NCI-H2171 (cell line): Measurements from ENCODE around the gene ERFE.
"Not testable (repeated sequence)": the region's sequence is repeated elsewhere in the genome, so short reads cannot be mapped to it uniquely, and the experiment has no call there.

Source experiments
- DNase-seq: peaks from one replicate; lab custom pipeline; 2025; lab: John Stamatoyannopoulos, UW

ERFE gene, protein sequence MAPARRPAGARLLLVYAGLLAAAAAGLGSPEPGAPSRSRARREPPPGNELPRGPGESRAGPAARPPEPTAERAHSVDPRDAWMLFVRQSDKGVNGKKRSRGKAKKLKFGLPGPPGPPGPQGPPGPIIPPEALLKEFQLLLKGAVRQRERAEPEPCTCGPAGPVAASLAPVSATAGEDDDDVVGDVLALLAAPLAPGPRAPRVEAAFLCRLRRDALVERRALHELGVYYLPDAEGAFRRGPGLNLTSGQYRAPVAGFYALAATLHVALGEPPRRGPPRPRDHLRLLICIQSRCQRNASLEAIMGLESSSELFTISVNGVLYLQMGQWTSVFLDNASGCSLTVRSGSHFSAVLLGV

DNA sequence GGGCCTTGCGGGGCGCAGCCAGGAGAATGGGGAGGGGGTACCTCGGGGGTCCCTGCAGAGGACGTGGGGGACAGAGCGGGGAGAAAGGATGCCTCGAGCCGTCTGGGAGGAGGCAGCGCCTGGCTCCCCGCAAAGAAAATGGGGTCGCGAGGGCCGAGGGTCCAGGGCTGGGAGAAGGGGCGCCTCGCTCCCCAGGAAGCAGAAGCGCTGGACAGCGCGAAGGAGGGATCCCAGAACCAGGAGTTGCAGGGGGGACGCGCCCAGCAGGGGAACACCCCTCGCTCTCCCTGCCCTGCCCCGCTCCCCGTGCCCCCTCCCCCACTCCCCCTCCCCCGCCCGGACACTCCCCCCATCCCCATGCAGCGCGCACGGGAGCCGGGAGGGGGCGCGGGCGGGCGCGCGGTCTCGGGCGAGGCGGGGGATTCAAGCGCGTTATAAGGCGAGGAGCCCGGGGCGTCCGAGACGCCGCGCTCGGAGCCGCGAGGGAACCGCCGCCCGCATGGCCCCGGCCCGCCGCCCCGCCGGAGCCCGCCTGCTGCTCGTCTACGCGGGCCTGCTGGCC lies at the start of gene ERFE:
ERFE (plus strand) TSS at position 462 of the 562 bp plus-strand sequence; CDS start at position 500, 38 bp downstream.
- DNase-seq: peak; percentile 26

DNA sequence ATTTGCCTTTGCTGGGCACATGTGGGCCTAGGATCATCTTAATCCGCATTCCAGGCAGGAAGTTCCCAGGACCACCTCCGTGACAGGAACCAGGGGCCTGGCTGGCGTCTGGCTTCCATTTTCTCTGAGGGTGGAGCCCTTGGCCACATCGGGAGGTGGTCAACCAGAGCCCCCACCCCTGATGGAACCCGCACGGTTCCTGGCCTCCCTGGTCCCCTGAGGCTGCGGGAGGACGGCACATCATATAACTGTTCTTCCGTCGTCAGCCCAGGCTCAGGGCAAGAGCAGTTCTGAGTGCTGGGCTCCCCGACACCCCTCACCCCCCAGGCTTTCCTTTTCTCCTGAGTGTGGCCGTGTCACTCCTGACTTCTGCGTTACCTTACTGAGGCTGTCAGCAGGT lies 45.2 kb upstream of the ERFE start:
- DNase-seq: no peak

DNA sequence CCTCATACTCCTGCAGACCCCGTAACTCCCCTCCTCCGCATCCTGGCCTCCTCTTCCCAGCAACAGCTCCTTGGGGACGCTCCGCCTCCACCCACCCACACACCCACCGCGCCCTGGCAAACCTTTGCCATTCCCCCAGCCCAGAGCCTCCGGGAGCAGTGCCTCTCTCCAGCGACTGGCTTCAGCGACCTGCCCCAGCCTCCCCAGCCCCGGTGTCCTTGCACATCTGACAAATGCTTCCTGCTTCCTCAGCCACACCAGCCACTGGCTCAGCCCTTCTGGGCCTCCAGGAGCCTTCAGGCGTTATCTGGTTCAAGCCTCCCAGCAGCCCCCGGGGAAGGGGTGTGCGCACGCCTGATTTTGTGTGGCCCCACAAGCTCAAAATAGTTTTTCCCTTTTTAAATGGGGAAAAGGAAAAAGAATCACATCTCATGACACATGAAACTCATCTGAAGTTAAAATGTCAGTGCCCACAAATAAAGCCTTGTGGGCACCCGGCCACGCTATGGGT lies 44.4 kb upstream of the ERFE start:
- DNase-seq: no peak

DNA sequence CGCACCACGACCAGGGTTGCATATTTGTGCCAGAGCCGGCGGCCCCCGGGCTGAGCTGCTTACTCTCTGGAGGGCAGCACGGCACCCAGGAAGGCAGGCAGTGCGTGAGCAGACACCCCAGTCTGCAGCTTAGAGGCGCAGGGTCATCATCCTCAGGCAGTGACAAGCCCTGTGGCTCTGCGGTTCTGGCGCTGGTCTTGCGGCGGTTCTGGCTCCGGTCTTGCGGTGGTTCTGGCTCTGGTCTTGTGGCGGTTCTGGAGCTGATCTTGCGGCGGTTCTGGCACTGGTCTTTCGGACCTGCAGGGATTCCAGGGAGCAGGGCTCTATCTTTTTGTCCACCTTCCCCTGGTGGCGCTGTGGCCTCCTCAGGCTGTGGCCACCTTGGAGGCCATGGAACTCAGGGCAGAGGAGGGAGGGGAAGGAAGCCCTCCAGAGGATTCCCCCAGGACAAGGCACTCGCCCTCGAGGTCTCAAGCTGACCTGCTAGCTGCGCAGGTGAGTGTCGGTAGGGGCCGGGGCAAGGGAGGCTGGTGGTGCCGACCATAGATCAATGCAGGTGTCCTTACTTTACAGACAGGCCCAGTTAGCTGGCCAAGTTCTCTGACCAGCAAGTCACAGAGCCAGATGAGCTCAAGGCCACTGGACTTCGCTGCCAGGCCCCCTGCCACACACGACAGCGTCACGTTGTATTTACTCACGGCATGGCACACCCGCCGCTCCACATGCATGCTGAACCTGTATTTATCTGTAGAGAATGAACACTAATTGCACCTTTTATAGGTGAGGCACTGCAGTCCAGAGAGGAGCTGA lies 43.7 kb upstream of the ERFE start:
- DNase-seq: no peak

DNA sequence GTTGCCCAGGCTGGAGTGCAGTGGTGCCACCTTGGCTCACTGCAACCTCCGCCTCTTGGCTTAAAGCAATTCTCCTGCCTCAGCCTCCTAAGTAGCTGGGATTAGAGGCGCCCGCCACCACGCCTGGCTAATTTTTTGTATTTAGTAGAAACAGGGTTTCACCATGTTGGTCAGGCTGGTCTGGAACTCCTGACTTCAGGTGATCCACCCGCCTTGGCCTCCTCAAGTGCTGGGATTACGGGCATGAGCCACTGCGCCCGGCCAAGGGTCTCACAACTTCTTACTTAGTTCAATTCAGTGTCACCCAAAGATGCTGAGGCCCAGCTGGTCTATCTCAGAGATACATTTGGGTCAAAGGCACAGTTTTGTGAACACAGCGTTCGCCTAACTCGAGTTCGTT lies 43.1 kb upstream of the ERFE start:
- not testable (repeated sequence) for DNase-seq

DNA sequence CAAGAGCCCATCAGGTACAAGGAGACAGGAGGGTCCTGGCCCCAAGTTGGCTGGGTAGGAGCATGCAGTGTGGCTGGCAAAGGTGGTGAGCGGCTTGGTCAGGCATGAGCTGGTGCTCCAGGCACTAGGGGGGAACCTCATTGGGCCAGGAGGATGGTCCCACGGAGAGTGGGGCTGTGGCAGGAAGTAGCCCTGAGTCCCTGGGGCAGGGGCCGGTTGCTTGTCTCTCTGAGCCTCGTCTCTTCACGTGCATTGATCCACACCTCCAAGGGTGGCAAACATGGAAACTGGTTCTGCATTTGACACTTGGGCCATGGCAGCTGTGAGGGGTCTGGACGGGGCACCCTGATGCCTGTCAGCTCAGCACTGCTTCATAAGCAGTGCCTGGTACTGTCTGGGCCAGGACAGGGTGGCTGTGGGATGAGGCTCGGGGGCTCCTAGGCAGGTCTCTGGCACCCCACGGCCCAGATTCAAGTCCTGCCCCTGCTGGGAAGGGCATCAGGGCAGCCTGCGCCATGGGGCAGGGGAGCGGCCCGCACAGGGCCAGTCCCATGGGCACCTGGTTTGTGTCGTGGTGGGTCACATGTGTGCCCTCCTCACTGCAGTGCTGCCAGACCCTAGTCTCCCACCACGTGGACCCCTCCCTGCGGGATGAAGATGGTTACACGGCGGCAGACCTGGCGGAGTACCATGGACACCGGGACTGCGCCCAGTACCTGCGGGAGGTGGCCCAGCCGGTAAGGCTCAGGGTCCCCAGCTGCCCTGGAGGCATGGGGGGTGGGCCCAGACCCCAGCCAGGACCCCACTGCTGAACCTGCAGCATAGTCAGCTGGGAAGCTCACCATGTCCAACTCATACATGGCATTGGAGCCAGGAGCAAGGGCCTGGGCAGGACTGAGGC lies 42.2 kb upstream of the ERFE start:
- no peak for DNase-seq

DNA sequence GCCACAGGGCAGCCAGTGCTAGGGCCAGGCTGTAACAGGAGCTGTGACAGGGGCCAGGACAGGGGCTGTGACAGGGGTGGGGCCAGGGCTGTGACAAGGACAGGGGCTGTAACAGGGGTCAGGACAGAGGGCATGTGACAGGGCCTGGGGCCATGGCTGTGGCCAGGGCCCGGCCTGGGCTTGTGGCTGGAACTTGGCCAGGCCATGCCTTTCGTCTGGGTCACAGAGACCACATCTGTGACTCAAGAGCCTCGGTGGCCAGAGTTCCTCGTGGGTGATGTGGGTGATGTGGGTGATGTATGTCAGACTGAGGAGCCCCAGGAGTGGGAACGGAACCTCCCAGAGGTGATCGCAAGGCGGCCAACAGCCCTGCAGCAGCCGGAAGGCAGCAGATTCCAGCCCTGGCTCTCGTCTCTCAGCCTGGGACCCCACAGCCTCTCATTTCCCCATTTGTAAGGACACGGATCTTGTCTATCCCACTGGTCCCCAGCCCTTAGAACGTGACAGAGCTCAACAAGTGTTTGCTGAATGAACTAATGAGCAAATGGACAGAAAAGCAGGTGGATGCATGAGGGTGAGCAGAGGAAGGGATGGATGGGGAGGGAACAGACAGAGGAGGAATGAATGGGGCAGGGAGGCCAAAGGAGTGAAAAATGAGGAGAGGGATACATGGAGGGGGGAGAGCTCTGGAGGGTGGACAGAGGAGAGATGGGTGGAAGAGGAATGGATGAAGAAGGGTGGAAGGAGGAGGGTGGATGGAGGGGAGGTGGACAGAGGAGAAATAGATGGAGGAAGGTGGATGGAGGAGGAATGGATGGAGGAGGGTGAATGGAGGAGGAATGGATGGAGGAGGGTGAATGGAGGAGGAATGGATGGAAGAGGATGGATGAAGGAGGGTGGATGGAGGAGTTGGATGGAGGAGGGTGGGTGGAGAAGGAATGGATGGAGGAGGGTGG lies 41.3 kb upstream of the ERFE start:
- DNase-seq: no peak

DNA sequence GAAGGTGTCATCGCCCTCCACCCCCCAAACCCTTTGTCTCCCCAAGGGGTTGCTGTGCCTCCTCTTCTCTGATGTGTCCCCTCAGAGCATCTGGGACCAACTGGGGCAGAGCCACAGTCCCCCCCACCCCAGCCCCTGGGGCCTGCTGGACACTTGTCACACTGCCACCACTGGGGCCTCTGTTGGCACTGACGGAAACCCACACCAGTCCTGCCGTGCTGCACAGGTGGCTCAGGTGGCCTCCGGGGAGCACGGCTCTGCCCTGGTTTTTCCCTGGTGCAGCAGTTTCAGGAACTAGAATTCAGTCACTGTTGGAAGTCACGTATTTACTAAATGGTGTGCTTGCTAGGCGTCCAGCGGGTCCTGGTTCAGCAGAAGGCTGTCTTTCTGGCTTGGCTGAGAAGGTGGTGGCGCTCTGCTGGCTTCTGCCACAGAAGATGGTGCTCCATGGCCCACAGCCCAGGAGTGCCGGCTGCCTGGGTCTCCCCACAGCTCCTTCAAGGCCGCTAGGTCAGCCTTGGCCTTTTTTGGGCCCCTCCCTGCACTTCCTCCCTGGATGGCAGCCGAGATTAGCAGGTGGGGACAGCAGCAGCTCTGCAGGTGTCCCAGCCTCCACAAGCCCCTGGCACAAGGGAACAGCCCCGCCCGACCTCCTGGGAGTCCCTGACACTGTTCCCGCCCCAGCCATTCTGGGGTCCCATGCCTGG lies 38.9 kb upstream of the ERFE start:
- DNase-seq: no peak

DNA sequence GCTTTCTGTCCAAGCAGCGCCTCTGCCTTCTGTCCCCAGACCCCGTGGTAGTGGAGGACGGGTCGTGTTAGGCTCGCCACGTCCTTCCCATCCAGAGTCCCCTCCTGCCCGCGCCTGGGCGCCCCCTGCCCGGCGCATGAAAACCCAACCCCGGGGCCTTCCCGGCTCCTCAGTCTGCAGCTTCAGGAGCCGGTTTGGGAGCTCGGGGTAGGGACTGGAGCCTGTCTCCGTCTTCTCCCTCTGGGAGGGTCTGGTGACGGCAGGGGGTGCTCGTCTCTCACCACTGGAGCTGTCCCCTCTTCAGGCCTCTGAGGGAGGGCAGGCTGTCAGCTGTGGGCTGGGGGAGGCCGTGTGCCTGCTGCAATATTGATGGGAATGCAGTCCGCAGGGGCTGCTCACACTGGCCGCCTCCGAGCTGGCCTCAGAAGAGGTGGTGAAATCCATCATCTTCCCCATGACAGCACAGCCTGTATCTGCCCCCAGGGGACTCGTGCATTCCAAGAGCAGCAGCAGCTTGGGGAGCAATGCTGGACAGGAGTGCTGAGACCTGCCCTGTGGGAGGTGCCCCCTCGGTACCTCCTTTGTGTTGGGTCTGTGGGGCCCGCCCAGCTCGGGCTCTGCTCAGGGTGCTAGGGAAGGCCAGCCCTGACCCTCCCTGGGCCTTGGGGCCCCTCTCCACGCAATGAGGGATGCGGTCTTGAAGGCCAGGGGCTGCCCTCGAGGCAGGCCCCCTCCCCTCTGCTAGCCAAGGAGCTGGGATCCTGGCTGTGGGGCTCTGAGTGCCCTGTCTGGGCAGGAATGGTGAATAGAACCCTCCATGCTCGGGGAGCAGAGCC lies 38.1 kb upstream of the ERFE start:
- DNase-seq: no peak

DNA sequence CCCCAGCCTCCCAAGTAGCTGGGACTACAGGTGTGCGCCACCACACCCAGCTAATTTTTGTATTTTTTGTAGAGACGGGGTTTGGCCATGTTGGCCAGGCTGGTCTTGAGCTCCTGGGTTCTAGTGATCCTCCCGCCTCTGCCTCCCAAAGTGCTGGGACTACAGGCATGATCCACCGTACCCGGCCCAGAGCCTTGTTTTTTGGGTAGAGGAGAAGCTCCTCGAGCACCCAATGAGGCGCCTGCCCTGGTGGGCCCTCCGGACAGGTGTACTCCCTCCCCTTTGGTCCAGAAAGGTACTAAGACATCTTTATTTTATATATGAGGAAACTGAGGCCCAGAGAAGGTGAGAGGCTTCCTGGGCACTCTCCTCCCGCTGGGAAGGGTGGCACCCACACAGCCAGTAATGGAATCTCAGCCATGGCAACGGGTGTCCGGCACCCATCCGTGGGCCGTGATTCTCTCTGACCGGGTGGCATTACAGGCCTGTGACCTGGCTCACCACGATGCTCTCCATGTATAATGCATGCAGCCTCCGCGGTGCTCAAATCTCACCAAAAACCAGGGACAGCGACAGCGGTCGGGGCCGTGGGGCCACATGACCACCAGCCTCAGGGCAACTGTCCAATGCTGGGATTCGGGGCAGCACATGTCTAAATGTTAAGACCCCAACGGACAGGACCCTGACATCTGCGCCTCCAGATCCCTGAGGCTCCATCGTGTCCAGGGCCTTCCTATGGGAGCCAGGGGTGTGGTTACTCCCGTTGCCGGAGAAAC lies 37.1 kb upstream of the ERFE start:
- no peak for DNase-seq

DNA sequence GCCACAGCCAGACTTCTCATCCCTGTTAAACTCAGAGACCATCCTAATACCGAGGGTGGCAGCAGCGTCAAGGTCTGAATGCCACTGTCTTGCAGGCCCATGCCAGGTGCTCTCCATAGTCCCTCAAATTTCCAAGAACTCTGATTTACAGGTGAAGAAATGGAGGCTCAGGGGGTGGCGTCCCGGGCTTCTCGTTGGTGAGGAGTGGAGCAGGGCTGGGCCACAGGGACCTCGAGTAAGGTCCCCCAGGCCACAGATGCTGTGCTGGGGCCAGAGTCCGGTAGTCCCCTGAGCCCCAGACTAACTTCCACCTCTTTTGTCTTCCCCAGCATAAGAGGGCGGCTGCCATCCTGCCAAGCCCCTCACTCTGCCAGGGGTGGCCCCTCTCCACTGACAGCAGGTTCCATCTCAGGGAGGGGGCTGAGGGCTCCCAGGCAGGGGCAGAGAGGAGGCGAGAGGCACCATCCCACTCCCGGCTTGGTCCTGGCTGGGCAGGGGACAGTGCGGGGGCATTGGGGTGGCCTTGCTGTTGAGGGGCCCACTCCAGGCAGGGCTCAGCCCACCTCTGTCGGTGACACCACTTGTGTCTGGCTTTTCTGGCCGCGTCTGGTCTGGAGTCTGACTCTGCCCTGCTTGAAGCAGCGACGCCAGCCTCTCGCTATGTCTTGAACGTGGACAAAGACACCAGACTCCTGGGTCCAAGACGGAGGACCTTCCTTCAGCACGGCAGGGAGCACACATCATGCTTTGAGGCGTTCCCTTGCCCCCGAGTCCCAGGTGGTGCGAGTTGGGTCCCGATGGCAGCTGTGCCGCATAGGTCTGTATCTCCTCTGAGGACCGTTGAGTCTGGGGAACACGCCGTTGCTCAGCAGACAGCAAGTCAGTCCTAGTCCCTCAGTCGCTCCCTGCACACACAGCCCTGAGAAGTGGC lies 36.2 kb upstream of the ERFE start:
- no peak for DNase-seq

DNA sequence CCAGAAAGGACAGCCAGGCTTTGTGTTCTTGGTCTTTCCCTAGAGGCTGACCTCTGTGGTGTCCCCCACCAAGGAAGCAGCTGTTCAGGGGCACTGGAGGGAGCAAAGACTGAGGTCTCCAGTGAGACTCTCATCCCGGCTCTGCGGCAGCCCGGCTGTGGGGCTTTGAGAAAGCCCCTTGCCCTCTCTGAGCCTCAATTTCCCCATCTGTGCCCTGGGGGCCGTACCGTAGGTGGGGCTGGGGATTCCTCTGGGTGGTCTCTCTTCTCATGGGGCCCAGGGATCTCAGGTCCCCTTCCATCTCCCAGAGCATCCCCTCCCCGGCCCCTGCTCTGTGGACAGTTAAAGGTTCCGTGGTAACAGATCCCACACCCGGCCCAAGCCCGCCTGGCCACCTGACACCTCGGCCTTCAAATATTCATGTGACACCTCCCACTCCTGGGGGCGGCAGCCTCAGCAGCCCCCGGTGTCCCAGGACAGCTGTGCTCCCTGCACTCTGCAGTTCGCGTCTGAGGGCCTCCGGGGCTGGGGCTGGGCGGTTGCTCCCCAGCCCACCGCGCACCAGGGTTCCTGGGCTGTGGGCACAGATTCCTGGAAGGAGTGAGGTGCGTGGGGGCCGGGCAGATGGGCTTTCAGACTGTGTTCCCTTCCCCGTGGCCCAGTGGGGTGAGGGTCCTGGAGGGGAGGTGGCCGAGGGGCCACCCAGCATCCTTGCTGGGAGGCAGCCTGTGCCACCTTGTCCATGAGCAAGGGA lies 35.4 kb upstream of the ERFE start:
- no peak for DNase-seq

DNA sequence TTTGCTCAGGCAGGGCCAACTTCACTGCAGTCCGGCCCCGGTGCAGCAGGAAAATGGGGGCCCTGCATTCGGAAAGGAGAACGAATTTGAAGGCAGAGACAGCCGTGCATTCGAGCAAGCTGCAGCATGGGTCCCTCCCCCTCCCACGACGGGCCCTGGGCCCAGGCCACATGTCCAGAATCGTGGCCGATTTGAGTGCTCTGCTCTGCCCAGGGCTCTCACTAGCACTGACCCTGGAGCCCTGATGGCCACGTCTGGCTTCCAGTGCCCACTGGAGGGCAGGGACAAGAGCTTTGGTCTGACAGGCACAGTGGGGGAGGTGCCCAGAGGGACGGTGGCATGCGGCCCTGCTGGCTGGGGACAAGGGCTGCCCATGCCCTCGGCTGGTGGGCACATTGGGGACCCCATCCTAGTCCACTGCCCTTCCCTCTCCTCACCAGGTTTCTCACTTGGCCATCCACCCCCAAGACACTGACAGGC lies 34.7 kb upstream of the ERFE start:
- DNase-seq: no peak

DNA sequence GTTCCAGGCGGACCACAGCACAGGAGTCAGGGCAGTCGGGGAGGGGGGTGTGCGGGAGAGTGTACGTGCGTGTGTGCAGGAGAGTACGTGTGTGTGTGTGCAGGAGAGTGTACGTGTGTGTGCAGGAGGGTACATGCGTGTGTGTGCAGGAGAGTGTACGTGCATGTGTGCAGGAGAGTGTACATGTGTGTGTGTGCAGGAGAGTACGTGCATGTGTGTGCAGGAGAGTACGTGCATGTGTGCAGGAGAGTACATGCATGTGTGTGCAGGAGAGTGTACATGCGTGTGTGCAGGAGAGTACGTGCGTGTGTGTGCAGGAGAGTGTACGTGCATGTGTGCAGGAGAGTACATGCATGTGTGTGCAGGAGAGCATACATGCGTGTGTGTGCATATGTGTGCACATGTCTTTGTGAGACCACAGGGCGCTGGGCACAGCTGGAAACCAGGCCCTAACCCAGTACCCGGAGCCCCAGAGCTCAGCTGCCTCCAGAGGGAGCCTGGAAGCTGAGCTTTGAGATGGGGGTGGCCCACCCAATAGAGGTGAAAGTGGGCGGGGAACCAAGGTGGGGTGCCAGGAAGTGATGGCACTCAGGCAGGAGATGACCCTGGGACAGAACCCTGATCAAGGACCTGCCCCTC lies 34.2 kb upstream of the ERFE start:
- DNase-seq: no peak

DNA sequence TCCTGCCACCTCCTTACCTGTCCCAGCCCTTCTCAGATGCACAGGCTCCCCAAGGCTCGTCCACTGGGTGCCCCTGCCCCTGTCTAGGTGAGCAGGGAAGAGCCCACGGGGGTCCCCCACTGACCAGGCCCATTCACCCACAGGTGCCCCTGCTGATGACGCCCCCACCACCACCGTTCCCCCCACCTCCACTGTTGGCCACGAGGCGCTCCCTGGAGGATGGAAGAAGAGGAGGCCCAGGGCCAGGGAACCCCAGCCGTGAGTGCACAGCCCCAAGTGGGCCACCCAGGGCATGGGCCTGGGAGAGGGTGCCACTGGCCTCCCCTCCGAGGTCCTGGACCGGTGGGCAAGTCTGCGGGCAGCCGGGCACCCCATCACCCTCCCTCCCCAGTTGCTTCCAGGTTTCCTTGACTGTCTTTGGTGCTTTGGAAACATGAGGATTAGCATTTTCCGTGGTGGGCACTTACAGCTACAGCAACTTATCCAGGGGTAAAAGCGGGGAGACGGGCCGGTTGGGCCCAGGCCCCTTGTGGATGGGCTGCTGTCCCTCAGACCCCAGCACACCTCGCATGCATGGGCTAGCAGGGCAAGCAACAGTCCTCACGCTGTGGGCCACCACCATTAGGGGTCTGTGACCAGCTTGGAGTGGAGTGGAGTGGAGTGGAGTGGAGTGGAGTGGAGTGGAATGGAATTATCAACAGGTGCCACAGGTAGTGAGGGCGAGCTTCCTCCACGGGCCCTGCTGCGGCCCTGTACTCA lies 33.5 kb upstream of the ERFE start:
- no peak for DNase-seq
